BLaER1 (cell line): ENCODE results near the gene GPR161.

ENCODE experiments used
- H3K27ac ChIP-seq: shearing (Covaris generic); formaldehyde crosslinking; 2 replicates; pipeline ENCODE4 v1.8.1; 2022
- H3K27me3 ChIP-seq: shearing (Covaris generic); formaldehyde crosslinking; 2 replicates; pipeline ENCODE4 v1.8.1; 2022
- H3K36me3 ChIP-seq: shearing (Covaris generic); formaldehyde crosslinking; 2 replicates; pipeline ENCODE4 v1.8.1; 2022
- H3K4me1 ChIP-seq: shearing (Covaris generic); formaldehyde crosslinking; 2 replicates; pipeline ENCODE4 v1.8.1; 2022
- H3K4me2 ChIP-seq: shearing (Covaris generic); formaldehyde crosslinking; 2 replicates; pipeline ENCODE4 v1.8.1; 2022
- H3K4me3 ChIP-seq: shearing (Covaris generic); formaldehyde crosslinking; 2 replicates; pipeline ENCODE4 v1.8.1; 2022
- H3K9ac ChIP-seq: shearing (Covaris generic); formaldehyde crosslinking; 2 replicates; pipeline ENCODE4 v1.8.1; 2022
- H3K9me3 ChIP-seq: shearing (Covaris generic); formaldehyde crosslinking; 2 replicates; pipeline ENCODE4 v1.8.1; 2022
- H4K20me1 ChIP-seq: shearing (Covaris generic); formaldehyde crosslinking; 2 replicates; pipeline ENCODE4 v1.8.1; 2022
- Cebpa-rat ChIP-seq: shearing (Covaris generic); IDR thresholded peaks from 2 replicates; pipeline ENCODE4 v1.8.1; 2022

Gene GPR161

DNA sequence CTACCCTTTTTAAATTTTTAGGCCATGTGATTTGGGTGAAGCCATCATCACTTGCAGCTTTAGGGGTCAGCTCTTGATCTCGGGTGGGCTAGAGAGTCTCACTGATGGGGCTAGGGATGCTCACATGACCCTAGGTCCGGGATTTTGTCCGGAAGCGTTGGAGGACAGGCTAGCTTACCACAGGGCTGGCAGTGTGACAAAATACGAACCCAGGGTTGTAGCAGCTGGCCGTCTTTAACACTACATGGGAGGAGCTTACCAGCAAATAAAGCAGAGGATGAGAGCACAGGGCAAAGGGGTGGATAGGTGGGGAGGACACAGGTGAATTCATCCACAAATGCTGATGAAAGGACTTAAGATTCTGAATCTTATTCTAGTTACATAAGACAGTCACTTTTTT, 21.9 kb downstream of the GPR161 start:
- no peak overlapping the region for H3K4me3 ChIP-seq
- no peak overlapping the region for H3K9ac ChIP-seq
- no peaks in the 10 kb centered on the region for H3K4me1 ChIP-seq
- no peak for TF ChIP-seq Cebpa-rat
- H4K20me1 ChIP-seq = no peaks in the 10 kb centered on the region
- H3K27ac ChIP-seq = no peak overlapping the region
- peaks cover 6% of the 10 kb centered on the region for H3K9me3 ChIP-seq
- no peaks in the 10 kb centered on the region for H3K27me3 ChIP-seq
- no peak overlapping the region for H3K4me2 ChIP-seq
- no peaks in the 10 kb centered on the region for H3K36me3 ChIP-seq

DNA sequence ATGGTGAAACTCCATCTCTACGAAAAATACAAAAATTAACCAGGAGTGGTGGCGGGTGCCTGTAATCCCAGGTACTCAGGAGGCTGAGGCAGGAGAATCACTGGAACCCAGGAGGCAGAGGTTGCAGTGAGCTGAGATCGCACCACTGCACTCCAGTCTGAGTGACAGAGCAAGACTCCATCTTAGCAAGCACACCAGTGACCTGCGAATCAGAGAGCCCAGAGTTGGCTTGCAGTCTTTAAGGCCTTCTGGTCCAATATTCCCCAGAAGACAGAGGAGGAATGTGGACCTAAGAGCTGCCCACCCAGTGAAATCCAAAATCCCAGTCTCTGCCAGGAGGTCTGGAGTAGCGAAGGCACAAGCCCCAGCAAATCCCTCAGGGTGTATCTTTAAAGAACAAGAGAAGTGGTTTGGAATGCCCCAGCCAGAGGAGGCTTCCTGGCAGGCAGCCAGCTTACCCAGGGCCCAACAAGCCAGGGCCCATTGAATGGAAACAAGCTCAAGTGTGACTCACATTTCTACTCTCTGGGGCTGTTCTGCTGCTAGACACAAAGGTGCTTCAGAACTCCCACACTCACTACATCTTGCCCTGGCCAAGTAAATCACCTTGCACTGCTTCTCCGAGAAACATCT, 23.9 kb downstream of the GPR161 start:
- no peak for TF ChIP-seq Cebpa-rat
- Histone ChIP-seq H3K4me1 (no peaks in the 10 kb centered on the region), H3K9ac (no peak overlapping the region), H3K27ac (no peak overlapping the region), H4K20me1 (no peaks in the 10 kb centered on the region), H3K9me3 (no peaks in the 10 kb centered on the region), H3K4me2 (no peak overlapping the region), H3K36me3 (no peaks in the 10 kb centered on the region), H3K27me3 (no peaks in the 10 kb centered on the region), H3K4me3 (no peak overlapping the region)

DNA sequence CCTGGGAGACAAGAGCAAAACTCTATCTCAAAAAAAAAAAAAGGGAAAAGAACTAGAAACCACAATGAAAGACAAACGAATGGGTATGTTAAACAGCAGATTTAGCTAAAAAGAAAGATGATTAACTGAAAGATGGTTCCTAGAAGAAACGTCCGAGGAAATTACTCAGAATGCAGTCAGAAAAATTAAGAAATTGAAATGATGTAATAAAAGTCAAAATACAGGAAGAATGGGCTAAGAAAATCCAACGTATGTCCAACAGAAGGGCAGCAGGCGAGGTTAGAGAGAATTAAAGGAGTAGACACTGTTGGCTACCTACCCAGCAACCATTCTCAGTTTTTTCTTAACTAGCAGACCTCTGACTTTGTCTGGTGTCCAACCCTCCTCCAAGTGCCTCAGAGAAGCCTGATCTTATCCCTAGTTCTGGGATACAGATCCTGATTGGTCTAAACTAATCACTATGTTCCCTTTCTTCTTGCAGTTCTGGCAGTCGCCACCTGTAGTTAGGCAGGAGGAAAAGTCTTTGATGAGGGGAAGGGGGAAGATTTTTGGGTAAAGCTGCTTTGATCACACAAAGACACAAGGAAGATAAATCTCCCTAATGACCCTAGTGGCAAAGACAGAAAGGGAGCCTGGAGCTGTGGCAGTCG, 25.7 kb downstream of the GPR161 start:
- Histone ChIP-seq H3K9ac (no peak overlapping the region), H3K4me2 (no peak overlapping the region), H3K4me1 (no peaks in the 10 kb centered on the region), H3K27ac (no peak overlapping the region), H3K36me3 (no peaks in the 10 kb centered on the region), H3K27me3 (no peaks in the 10 kb centered on the region), H3K4me3 (no peak overlapping the region), H3K9me3 (no peaks in the 10 kb centered on the region), H4K20me1 (no peaks in the 10 kb centered on the region)
- TF ChIP-seq Cebpa-rat = no peak

DNA sequence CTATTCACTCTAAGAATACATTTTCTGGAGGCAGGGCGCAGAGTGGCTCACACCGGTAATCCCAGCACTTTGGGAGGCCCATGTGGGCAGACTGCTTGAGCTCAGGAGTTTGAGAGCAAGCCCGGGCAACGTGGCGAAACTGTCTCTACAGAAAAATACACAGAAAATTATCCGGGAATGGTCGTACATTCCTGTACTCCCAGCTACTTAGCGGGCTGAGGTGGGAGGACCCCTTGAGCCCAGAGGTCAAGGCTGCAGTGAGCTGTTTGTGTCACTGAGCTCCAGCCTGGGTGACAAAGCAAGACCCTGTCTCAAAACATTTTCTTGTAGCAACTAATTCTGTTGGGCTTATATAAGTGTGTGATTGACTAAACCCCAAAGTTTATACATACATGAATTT, 30.5 kb downstream of the GPR161 start:
- no peaks in the 10 kb centered on the region for H3K9me3 ChIP-seq
- no peak overlapping the region for H3K4me3 ChIP-seq
- no peaks in the 10 kb centered on the region for H3K4me1 ChIP-seq
- no peak overlapping the region for H3K4me2 ChIP-seq
- H3K27me3 ChIP-seq = no peaks in the 10 kb centered on the region
- H3K36me3 ChIP-seq = no peaks in the 10 kb centered on the region
- no peak overlapping the region for H3K9ac ChIP-seq
- no peak overlapping the region for H3K27ac ChIP-seq
- no peaks in the 10 kb centered on the region for H4K20me1 ChIP-seq
- no peak for TF ChIP-seq Cebpa-rat

DNA sequence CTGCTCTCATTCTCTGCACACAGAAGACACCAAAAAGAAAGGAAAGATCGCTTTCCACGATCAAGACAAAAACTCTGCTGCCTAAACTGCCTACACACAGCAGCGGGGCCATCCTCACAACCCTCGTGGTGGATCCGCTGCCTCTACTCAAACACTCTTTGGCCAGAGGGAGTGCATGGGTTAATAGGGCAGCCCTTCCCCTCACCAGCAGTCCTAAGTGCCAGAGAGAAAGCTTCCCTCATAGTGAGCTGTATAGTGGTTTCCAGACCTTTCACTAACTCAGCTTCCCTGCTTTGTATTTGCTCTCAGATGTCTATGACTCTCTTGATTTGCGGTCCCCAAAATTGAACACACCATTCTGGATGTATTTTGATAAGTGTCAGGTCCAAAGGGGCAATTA, 30.9 kb downstream of the GPR161 start:
- Histone ChIP-seq H3K36me3 (no peaks in the 10 kb centered on the region), H3K9ac (no peak overlapping the region), H3K9me3 (no peaks in the 10 kb centered on the region), H3K4me3 (no peak overlapping the region), H4K20me1 (no peaks in the 10 kb centered on the region), H3K4me2 (no peak overlapping the region), H3K27ac (no peak overlapping the region), H3K4me1 (no peaks in the 10 kb centered on the region), H3K27me3 (no peaks in the 10 kb centered on the region)
- no peak for TF ChIP-seq Cebpa-rat

DNA sequence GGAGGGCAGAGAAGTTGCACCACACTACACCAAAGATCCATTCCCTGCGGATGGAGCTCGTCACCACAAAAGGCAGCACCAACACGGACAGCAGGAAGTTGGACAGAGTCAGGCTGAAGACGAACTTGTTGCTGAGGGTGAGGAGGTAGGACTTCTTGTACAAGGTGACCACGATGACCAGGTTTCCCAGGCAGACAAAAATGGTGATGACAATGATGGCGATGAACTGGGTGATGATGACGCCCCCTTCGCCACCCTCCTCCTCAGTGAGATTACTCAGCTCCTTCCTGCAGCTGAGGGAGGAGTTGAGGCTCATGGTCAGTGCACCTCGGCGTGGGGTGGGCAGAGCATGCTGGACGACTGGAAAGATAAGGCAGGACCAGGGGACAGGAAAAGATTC, 32.2 kb downstream of the GPR161 start:
- Histone ChIP-seq H3K27ac (no peak overlapping the region), H3K36me3 (no peaks in the 10 kb centered on the region), H3K9ac (no peak overlapping the region), H3K9me3 (no peaks in the 10 kb centered on the region), H4K20me1 (no peaks in the 10 kb centered on the region), H3K4me1 (peaks cover 3% of the 10 kb centered on the region), H3K4me3 (no peak overlapping the region), H3K27me3 (no peaks in the 10 kb centered on the region), H3K4me2 (no peak overlapping the region)
- TF ChIP-seq Cebpa-rat = no peak

DNA sequence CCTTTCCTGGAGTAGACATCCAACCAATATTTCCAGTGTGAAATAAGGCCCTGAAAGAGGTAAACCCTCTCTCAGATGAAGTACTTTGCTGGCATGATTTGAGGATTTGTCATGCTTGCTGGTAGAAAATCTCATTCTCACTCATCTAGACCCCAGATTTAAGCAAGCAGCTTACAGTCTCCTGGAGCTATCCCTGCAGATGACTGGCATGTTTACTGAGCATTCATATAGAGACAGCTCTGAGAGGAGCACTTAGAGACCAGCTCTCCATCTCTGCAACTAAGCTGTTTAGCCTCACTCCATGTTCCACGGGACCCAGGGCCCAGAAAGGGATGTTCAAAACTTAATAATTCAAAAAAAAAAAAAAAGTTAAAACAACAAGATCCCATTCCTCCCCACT, 34.2 kb downstream of the GPR161 start:
- no peak overlapping the region for H3K4me2 ChIP-seq
- H3K9me3 ChIP-seq = no peaks in the 10 kb centered on the region
- H3K9ac ChIP-seq = no peak overlapping the region
- H3K27me3 ChIP-seq = no peaks in the 10 kb centered on the region
- peaks cover 8% of the 10 kb centered on the region for H3K4me1 ChIP-seq
- H3K27ac ChIP-seq = no peak overlapping the region
- no peak overlapping the region for H3K4me3 ChIP-seq
- TF ChIP-seq Cebpa-rat = no peak
- no peaks in the 10 kb centered on the region for H3K36me3 ChIP-seq
- no peaks in the 10 kb centered on the region for H4K20me1 ChIP-seq

DNA sequence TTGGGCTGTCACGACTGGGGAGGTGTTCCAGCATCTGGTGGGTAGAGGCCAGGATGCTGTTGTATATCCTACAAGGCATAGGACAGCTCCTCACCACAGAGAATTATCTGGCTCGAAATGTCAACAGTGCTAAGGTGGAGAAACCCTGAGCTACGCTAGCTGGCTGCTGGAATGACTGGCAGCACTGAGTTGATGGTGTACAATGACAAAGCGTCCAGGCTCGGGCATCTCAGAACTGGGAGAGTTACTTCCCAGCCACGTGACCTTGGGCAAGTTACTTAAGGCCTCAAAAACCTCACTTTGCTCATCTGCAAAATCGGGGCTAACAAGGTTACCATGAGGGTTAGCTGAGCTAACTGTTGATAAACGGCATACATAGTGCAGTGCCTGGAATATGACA, 35.4 kb downstream of the GPR161 start:
- no peak overlapping the region for H3K4me3 ChIP-seq
- no peaks in the 10 kb centered on the region for H3K9me3 ChIP-seq
- no peaks in the 10 kb centered on the region for H3K27me3 ChIP-seq
- peaks cover 8% of the 10 kb centered on the region for H3K4me1 ChIP-seq
- H3K9ac ChIP-seq = no peak overlapping the region
- no peaks in the 10 kb centered on the region for H3K36me3 ChIP-seq
- H3K27ac ChIP-seq = no peak overlapping the region
- H4K20me1 ChIP-seq = no peaks in the 10 kb centered on the region
- no peak for TF ChIP-seq Cebpa-rat
- no peak overlapping the region for H3K4me2 ChIP-seq

DNA sequence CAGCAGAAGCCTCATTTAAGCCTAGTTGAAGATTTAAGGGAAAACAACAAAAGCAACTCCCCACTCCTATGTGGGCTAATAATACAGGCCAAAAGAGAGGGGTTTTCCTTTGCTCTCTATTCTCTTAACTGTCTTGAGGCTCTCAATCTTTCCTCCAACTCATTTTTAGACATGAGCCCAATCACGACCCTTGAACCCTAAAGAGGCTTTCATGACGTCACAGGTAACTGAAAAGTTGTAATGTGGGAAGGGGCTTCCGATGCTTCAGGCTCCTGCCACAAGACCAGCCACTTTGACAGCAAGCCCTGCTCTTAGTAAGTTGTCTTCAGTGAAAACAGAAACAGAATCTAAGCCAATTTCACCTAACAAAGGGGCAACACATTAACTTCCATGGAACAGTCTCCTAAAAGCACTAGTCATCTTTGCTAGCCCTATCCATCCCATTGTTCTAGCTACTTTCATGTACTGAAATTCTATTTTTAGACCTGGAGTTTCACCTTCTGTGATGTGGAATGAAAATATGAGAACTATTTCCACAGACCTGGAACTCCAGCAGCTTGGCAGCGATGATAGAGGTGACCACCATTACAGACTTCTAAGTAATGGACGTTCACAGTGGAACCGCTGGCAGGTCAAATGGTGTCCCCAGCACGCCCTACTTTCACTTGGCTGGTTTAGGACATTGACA, 36.3 kb downstream of the GPR161 start:
- TF ChIP-seq Cebpa-rat = no peak
- Histone ChIP-seq H3K9ac (no peak overlapping the region), H3K4me2 (no peak overlapping the region), H3K27ac (no peak overlapping the region), H3K4me3 (no peak overlapping the region), H3K9me3 (no peaks in the 10 kb centered on the region), H3K27me3 (no peaks in the 10 kb centered on the region), H3K4me1 (peaks cover 8% of the 10 kb centered on the region), H3K36me3 (no peaks in the 10 kb centered on the region), H4K20me1 (no peaks in the 10 kb centered on the region)

DNA sequence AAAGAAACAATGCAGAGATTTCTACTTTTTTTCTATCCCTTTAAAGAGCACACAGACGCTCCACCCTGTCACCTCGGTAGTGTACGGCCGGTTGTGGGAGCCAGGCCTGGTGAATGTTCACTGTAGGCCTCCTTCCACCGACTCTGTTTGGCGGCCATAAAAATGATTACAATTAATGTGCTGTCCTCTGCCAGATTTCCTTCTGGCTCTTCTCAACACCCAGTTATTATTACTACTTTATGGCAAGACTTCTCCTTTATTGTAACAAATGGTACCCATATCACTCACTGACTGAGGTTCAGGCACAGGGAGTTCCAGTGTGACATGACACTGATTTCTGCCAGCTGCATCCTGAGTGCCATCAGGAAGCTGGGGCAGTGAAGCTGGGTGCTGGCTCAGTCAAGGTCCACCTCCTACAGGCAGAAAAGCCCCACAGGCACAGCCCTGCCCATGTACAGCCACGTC, 37.4 kb downstream of the GPR161 start:
- Histone ChIP-seq H3K4me2 (peak overlapping the region; percentile 22; the same call in 1 of the 2 replicates), H4K20me1 (no peaks in the 10 kb centered on the region), H3K36me3 (no peaks in the 10 kb centered on the region), H3K4me1 (peaks cover 10% of the 10 kb centered on the region), H3K4me3 (no peak overlapping the region), H3K9me3 (no peaks in the 10 kb centered on the region), H3K9ac (no peak overlapping the region), H3K27ac (no peak overlapping the region), H3K27me3 (no peaks in the 10 kb centered on the region)
- no peak for TF ChIP-seq Cebpa-rat
